A549 treated with GW870086 at 1 μM for 4 hours (cell line): ENCODE measurements around the gene NAT8. TPM values are rescaled to one million over a fixed set of nuclear protein-coding genes. Genes with fewer than 3 reads are reported as not detected.

Experiments
- total RNA-seq: library from RNA; stranded (reverse); fragments of 200-300 nt; extraction: Qiagen RNA extraction; gene quantifications from 5 replicates; pipeline ENCODE4 v1.2.3, GENCODE V29; 2022; ENCODE audit warnings: low read depth

Gene NAT8
- not detected in 5 replicates for total RNA-seq

GRCh38 chr2:73642338-73643018 is at the start of gene NAT8:
Gene NAT8, minus strand, starts transcription at chr2:73642422. Its CDS starts 794 bp downstream, at chr2:73641628.

Other genes starting within 250 kb of the NAT8 start
- gene TPRKB, start 94.9 kb upstream of the NAT8 start, total RNA-seq = 66.4 to 88.2 TPM (median 78.6 TPM) in 5 replicates
- 39.0 to 43.0 TPM (median 40.4 TPM) in 5 replicates for gene DUSP11, start 137.7 kb upstream of the NAT8 start, total RNA-seq
- gene C2orf78, start 141.8 kb upstream of the NAT8 start, total RNA-seq = not detected in 5 replicates
- gene STAMBP, start 186.5 kb upstream of the NAT8 start, total RNA-seq = 43.9 to 53.1 TPM (median 50.0 TPM) in 5 replicates